LNCaP clone FGC (cell line): ENCODE results near the gene LGALSL.

Experiments used
- DNase-seq: peaks from one replicate; pipeline ENCODE4 v3.0.0-alpha.2; 2011; ENCODE audit warnings: low read depth
- H3K4me3 ChIP-seq: 2 replicates; pipeline ENCODE4 v1.5.1; 2011; ENCODE audit warnings: mild to moderate bottlenecking, low read depth, low read length, control low read depth
- CTCF ChIP-seq: IDR thresholded peaks from 2 replicates; pipeline ENCODE4 v1.5.1; 2012; ENCODE audit warnings: mild to moderate bottlenecking; ENCODE audit not compliant: control insufficient read depth, insufficient read depth; ENCODE audit errors: extremely low read depth

The LGALSL gene

DNA sequence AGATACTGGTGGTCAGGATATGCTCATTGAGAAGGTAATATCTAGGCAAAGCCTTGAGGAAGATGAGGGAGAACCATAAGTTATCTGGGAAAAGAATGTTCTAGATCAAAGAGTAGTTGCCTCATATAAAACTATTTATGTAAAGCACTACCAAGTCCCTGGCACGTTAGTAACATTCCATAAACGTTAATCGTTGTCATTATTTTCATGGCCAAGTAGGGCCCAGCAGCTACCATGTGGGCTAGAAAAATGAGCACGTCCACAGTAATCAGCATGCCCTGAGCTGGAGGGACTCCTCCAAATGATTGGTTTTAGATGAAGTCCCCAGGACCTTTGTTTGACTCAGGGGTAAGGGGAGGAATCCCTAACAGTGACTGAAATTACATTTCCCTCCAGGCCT lies 37.5 kb downstream of the LGALSL start:
- no peak for DNase-seq
- no peak overlapping the region for H3K4me3 ChIP-seq
- TF ChIP-seq CTCF, result no peak

DNA sequence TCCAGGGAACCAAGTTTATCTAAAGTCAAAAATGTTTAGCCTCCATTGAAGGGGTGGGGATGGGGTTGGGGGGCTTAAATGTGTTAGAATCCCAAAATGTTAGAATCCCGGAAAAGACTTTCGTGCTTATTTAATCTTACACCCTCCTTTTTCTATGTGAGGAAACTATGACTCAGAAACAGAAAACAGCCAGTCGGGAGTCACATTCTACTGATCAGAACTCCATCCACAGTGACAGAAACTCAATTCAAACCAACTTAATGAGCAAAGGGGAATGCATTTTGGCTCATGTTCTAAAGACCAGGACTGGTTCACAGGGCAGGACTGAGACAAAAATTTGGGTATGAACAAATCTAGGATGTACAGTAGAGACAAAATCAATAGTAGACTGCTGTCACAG lies 38.3 kb downstream of the LGALSL start:
- TF ChIP-seq CTCF, result no peak
- no peak overlapping the region for H3K4me3 ChIP-seq
- DNase-seq, result no peak

DNA sequence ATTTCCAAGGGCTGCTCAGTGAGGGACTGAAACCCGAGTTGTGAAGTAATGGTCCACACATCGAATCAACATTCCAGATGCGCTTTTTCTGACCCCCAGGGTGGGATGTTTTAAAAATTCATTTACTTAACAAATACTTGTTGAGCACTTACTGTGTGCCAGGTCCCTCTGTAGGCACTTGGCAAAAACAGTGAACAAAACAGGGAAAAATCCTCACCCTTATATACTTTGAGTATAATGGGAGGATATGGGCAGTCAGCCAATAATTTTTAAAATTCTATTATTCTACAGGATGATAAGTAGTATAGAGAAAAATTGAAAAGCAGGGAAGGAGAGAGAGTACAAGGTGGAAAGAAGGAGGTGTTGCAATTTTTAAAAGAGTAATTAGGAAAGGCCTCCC lies 38.9 kb downstream of the LGALSL start:
- H3K4me3 ChIP-seq, result no peak overlapping the region
- TF ChIP-seq CTCF, result no peak
- DNase-seq, result no peak

DNA sequence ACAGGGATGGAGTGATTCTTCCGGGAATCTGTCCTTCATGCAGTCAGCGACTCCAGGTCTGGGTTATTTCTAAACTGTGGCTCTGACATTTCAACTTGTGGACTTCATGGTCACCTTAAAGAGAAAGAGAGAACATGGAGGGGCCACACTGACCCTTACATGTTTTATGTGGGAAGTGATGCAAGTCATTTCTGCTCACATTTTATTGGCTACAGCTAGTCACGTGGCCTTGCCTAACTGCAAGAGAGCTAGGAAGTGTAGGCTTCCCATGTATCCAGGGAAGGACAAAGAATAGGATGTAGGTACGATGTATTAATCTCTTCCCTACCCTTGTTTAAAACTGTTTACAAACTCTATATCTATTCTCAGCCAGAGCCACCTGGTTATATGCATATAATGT lies 39.8 kb downstream of the LGALSL start:
- DNase-seq, result no peak
- TF ChIP-seq CTCF, result no peak
- no peak overlapping the region for H3K4me3 ChIP-seq

DNA sequence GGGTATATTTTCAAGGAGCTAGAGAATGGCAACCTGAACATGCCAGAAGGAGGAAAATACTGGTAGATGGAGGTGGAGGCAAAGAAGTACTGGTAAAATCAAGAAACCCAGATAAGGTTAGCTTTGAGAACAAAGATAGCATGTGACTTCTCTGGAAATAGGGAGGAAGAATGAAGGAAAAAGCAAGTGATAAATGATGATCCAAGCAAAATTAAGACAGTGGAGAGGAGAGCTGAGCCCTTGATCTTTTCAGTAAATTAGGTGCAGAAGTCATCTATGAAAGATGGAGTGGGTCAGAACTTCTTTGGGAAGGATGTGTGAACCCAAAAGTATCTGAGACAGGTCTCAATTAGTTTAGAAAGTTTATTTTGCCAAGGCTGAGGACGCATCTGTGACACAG lies 44.5 kb downstream of the LGALSL start:
- H3K4me3 ChIP-seq, result no peak overlapping the region
- no peak for TF ChIP-seq CTCF
- no peak for DNase-seq

GRCh38 chr2:64500549-64500948 lies 46.6 kb downstream of the LGALSL start:
- no peak for DNase-seq
- H3K4me3 ChIP-seq, result no peak overlapping the region
- TF ChIP-seq CTCF, result no peak

- TF ChIP-seq CTCF, result no peak
- no peak for DNase-seq
- no peak overlapping the region for H3K4me3 ChIP-seq
These were observed 48.0 kb downstream of the LGALSL start for GRCh38 chr2:64501946-64502345.
